Measurements from ENCODE around the gene IPCEF1.

GRCh38 chr6:154314084-154314483 lies 42.5 kb downstream of the IPCEF1 start:
- TF ChIP-seq, protein P1, sequence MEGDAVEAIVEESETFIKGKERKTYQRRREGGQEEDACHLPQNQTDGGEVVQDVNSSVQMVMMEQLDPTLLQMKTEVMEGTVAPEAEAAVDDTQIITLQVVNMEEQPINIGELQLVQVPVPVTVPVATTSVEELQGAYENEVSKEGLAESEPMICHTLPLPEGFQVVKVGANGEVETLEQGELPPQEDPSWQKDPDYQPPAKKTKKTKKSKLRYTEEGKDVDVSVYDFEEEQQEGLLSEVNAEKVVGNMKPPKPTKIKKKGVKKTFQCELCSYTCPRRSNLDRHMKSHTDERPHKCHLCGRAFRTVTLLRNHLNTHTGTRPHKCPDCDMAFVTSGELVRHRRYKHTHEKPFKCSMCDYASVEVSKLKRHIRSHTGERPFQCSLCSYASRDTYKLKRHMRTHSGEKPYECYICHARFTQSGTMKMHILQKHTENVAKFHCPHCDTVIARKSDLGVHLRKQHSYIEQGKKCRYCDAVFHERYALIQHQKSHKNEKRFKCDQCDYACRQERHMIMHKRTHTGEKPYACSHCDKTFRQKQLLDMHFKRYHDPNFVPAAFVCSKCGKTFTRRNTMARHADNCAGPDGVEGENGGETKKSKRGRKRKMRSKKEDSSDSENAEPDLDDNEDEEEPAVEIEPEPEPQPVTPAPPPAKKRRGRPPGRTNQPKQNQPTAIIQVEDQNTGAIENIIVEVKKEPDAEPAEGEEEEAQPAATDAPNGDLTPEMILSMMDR (IDR thresholded peaks at IDR 0.05): no peak
- no peak for TF ChIP-seq POLR2A (IDR thresholded peaks at IDR 0.05)
